Mesenchymal stem cell (in vitro differentiated cells and primary cell): ENCODE measurements around the gene TMEM121B.

Experiments
- DNase-seq: peaks from one replicate; pipeline ENCODE4 v3.0.0-alpha.2; 2013
- H2AFZ ChIP-seq: one replicate; pipeline ENCODE4 v1.6.1; 2013; ENCODE audit warnings: low read depth, mild to moderate bottlenecking, control low read depth, inconsistent platforms, low read length, moderate library complexity
- H2AK5ac ChIP-seq: 2 replicates; pipeline ENCODE4 v1.6.1; 2013; ENCODE audit warnings: low read length, moderate library complexity, mild to moderate bottlenecking, inconsistent platforms; ENCODE audit not compliant: severe bottlenecking
- H2BK120ac ChIP-seq: one replicate; pipeline ENCODE4 v1.6.1; 2013; ENCODE audit warnings: low read depth, mild to moderate bottlenecking, inconsistent platforms, low read length, moderate library complexity
- H2BK12ac ChIP-seq, 2 experiments: one replicate each; pipeline ENCODE4 v1.6.1; 2013; ENCODE audit warnings: inconsistent platforms in 2 of 2, low read length in 2 of 2, mild to moderate bottlenecking in 2 of 2, moderate library complexity in 2 of 2, control low read depth in 1 of 2
- H2BK15ac ChIP-seq: one replicate; pipeline ENCODE4 v1.6.1; 2013; ENCODE audit warnings: mild to moderate bottlenecking, low read depth, inconsistent platforms; ENCODE audit not compliant: poor library complexity, severe bottlenecking
- H2BK5ac ChIP-seq: 2 replicates; pipeline ENCODE4 v1.6.1; 2013; ENCODE audit warnings: low read depth, mild to moderate bottlenecking, low read length, control low read depth, inconsistent platforms; ENCODE audit not compliant: poor library complexity, severe bottlenecking
- H3K14ac ChIP-seq, 2 experiments: one replicate each; pipeline ENCODE4 v1.6.1; 2013; ENCODE audit warnings: inconsistent platforms in 2 of 2, low read length in 2 of 2, control low read depth in 1 of 2, mild to moderate bottlenecking in 1 of 2, moderate library complexity in 1 of 2
- H3K18ac ChIP-seq, 2 experiments: one replicate each; pipeline ENCODE4 v1.6.1; 2013; ENCODE audit warnings: inconsistent platforms in 2 of 2, low read length in 2 of 2, control low read depth in 1 of 2, low read depth in 1 of 2, mild to moderate bottlenecking in 1 of 2
- H3K23ac ChIP-seq, 2 experiments: one replicate each; pipeline ENCODE4 v1.6.1; 2013; ENCODE audit warnings: inconsistent platforms in 2 of 2, low read length in 2 of 2, mild to moderate bottlenecking in 2 of 2, moderate library complexity in 2 of 2, control low read depth in 1 of 2
- H3K27ac ChIP-seq: 2 replicates; pipeline ENCODE4 v1.5.1; 2013; ENCODE audit warnings: mild to moderate bottlenecking, moderate library complexity, low read length, control low read depth, inconsistent platforms; ENCODE audit not compliant: poor library complexity, severe bottlenecking
- H3K27me3 ChIP-seq, 2 experiments: 2 replicates each; pipeline versions ENCODE4 v1.6.1 to v1.7.0; 2013; ENCODE audit warnings: low read length in 2 of 2, mild to moderate bottlenecking in 2 of 2, moderate library complexity in 2 of 2, control low read depth in 1 of 2, inconsistent platforms in 1 of 2; ENCODE audit not compliant: control insufficient read depth in 1 of 2, insufficient read depth in 1 of 2
- H3K36me3 ChIP-seq, 2 experiments: 2 replicates each; pipeline versions ENCODE4 v1.6.1 to v1.7.0; 2013; ENCODE audit warnings: low read length in 2 of 2, control low read depth in 1 of 2, inconsistent platforms in 1 of 2, low read depth in 1 of 2, mild to moderate bottlenecking in 1 of 2; ENCODE audit not compliant: insufficient read depth in 2 of 2, control insufficient read depth in 1 of 2
- H3K4ac ChIP-seq, 2 experiments: one replicate each; pipeline ENCODE4 v1.6.1; 2013; ENCODE audit warnings: inconsistent platforms in 2 of 2, low read length in 2 of 2, mild to moderate bottlenecking in 2 of 2, moderate library complexity in 2 of 2, control low read depth in 1 of 2, low read depth in 1 of 2
- H3K4me1 ChIP-seq: 2 replicates; pipeline ENCODE4 v1.6.1; 2013; ENCODE audit warnings: low read depth, low read length, control low read depth; ENCODE audit not compliant: control insufficient read depth, insufficient read depth
- H3K4me2 ChIP-seq: 2 replicates; pipeline ENCODE4 v1.6.1; 2013; ENCODE audit warnings: low read length, mild to moderate bottlenecking, inconsistent platforms; ENCODE audit not compliant: poor library complexity, severe bottlenecking
- H3K4me3 ChIP-seq, 2 experiments: 2 replicates each; pipeline versions ENCODE4 v1.5.1 to v1.7.0; 2013; ENCODE audit warnings: low read length in 2 of 2, mild to moderate bottlenecking in 2 of 2, control low read depth in 1 of 2, low read depth in 1 of 2; ENCODE audit not compliant: insufficient read depth in 1 of 2
- H3K79me1 ChIP-seq: replicated peaks from 2 replicates; pipeline ENCODE4 v1.6.1; 2013; ENCODE audit warnings: mild to moderate bottlenecking, control low read depth, low read length, inconsistent platforms; ENCODE audit not compliant: poor library complexity, severe bottlenecking
- H3K9ac ChIP-seq: 2 replicates; pipeline ENCODE4 v1.7.0; 2013; ENCODE audit warnings: mild to moderate bottlenecking, low read length, moderate library complexity
- H3K9me3 ChIP-seq: 2 replicates; pipeline ENCODE4 v1.7.0; 2013; ENCODE audit warnings: mild to moderate bottlenecking, low read length; ENCODE audit not compliant: control insufficient read depth
- H4K8ac ChIP-seq: one replicate; pipeline ENCODE4 v1.6.1; 2013; ENCODE audit warnings: inconsistent platforms, mild to moderate bottlenecking, low read length, moderate library complexity
- H4K91ac ChIP-seq: one replicate; pipeline ENCODE4 v1.6.1; 2013; ENCODE audit warnings: mild to moderate bottlenecking, low read length, inconsistent platforms
- WGBS: methylation state at CpG from one replicate; pipeline ENCODE4 v1.1.7; 2013; ENCODE audit warnings: mixed read lengths; 5-methylcytosine and 5-hydroxymethylcytosine counted together

TMEM121B gene

GRCh38 chr22:17137861-17138425, 16.8 kb upstream of the TMEM121B start:
- H2BK12ac ChIP-seq: no peak overlapping the region
- no peak overlapping the region for H4K8ac ChIP-seq
- H3K36me3 ChIP-seq: peaks cover 48 to 54% of the 10 kb centered on the region in 2 experiments
- no peak overlapping the region for H2AFZ ChIP-seq
- H4K91ac ChIP-seq: no peak overlapping the region
- H3K4me3 ChIP-seq: no peak overlapping the region
- H3K79me1 ChIP-seq: peaks cover 3% of the 10 kb centered on the region
- no peaks in the 10 kb centered on the region for H3K9me3 ChIP-seq
- H2BK15ac ChIP-seq: no peak overlapping the region
- no peak overlapping the region for H3K9ac ChIP-seq
- no peaks in the 10 kb centered on the region for H3K27me3 ChIP-seq
- DNase-seq: no peak
- no peak overlapping the region for H3K23ac ChIP-seq
- no peak overlapping the region for H3K27ac ChIP-seq
- no peak overlapping the region for H3K18ac ChIP-seq
- no peak overlapping the region for H2AK5ac ChIP-seq
- no peak overlapping the region for H3K4me2 ChIP-seq
- no peak overlapping the region for H2BK5ac ChIP-seq
- no peak overlapping the region for H3K14ac ChIP-seq
- H2BK120ac ChIP-seq: no peak overlapping the region
- 96% methylated on average over 17 of the region's 17 CpGs for WGBS
- no peak overlapping the region for H3K4ac ChIP-seq
- no peaks in the 10 kb centered on the region for H3K4me1 ChIP-seq

GRCh38 chr22:17137170-17137569, 16.0 kb upstream of the TMEM121B start:
- no peak overlapping the region for H3K18ac ChIP-seq
- H2BK15ac ChIP-seq: no peak overlapping the region
- 100% methylated on average over 1 of the region's 4 CpGs for WGBS
- no peak overlapping the region for H2BK12ac ChIP-seq
- no peak overlapping the region for H3K4ac ChIP-seq
- H2BK120ac ChIP-seq: no peak overlapping the region
- H2AFZ ChIP-seq: no peak overlapping the region
- no peaks in the 10 kb centered on the region for H3K4me1 ChIP-seq
- no peak overlapping the region for H4K8ac ChIP-seq
- H3K23ac ChIP-seq: no peak overlapping the region
- no peaks in the 10 kb centered on the region for H3K9me3 ChIP-seq
- H3K36me3 ChIP-seq: peaks cover 45 to 46% of the 10 kb centered on the region in 2 experiments
- H3K9ac ChIP-seq: no peak overlapping the region
- no peaks in the 10 kb centered on the region for H3K27me3 ChIP-seq
- no peak overlapping the region for H3K14ac ChIP-seq
- H2BK5ac ChIP-seq: no peak overlapping the region
- H3K79me1 ChIP-seq: peaks cover 3% of the 10 kb centered on the region
- no peak overlapping the region for H2AK5ac ChIP-seq
- no peak overlapping the region for H3K27ac ChIP-seq
- no peak overlapping the region for H4K91ac ChIP-seq
- H3K4me3 ChIP-seq: no peak overlapping the region
- no peak for DNase-seq
- H3K4me2 ChIP-seq: no peak overlapping the region

DNA sequence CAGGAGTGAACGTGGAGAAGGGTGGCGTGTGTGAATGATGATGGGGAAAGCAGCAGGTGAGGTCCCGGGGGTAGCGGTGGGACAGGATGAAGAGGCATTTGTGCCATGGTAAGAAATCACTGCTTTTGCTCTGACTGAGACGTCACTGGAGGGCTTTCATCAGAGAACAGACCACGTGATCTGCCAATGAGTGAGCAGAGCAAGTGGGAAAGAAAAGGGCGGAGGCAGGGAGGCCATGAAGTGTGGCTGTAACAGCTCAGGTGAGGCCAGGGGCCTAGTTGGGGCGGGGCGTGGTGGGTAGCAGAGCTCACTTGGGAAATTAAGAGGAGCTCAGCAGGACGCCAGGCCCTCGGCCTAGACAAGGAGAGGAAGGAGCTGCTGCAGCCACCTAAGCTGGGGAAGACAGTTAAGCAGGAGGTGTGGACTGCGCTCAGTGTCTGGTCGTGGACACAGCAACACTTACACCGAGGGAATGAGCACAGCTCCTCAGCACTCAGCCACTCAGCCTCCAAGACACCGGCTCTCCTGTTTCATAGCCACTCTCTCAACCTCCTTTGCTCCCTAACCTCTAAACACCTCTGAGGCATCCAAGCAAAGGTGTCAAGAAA, 14.1 kb upstream of the TMEM121B start:
- 91% methylated on average over 15 of the region's 15 CpGs for WGBS
- H3K4me1 ChIP-seq: peaks cover 3% of the 10 kb centered on the region
- no peak overlapping the region for H3K14ac ChIP-seq
- H2AK5ac ChIP-seq: no peak overlapping the region
- H3K27me3 ChIP-seq: no peaks in the 10 kb centered on the region
- no peak overlapping the region for H3K4ac ChIP-seq
- H3K4me2 ChIP-seq: no peak overlapping the region
- H4K91ac ChIP-seq: no peak overlapping the region
- peaks cover 28 to 37% of the 10 kb centered on the region in 2 experiments for H3K36me3 ChIP-seq
- H3K27ac ChIP-seq: no peak overlapping the region
- no peak overlapping the region for H2BK5ac ChIP-seq
- no peak overlapping the region for H2BK120ac ChIP-seq
- no peak overlapping the region for H3K18ac ChIP-seq
- H3K4me3 ChIP-seq: no peak overlapping the region
- H3K79me1 ChIP-seq: no peaks in the 10 kb centered on the region
- no peaks in the 10 kb centered on the region for H3K9me3 ChIP-seq
- DNase-seq: no peak
- no peak overlapping the region for H2AFZ ChIP-seq
- no peak overlapping the region for H2BK12ac ChIP-seq
- H2BK15ac ChIP-seq: no peak overlapping the region
- H3K9ac ChIP-seq: no peak overlapping the region
- H4K8ac ChIP-seq: no peak overlapping the region
- no peak overlapping the region for H3K23ac ChIP-seq

GRCh38 chr22:17133137-17133536, 12.0 kb upstream of the TMEM121B start:
- no peak overlapping the region for H2BK12ac ChIP-seq
- no peak overlapping the region for H3K27ac ChIP-seq
- H3K23ac ChIP-seq: no peak overlapping the region
- no peak overlapping the region for H4K91ac ChIP-seq
- peaks cover 16 to 27% of the 10 kb centered on the region in 2 experiments for H3K36me3 ChIP-seq
- peaks cover 5% of the 10 kb centered on the region for H3K4me1 ChIP-seq
- no peak overlapping the region for H4K8ac ChIP-seq
- H3K79me1 ChIP-seq: no peaks in the 10 kb centered on the region
- no peak overlapping the region for H2BK15ac ChIP-seq
- no peak overlapping the region for H2AFZ ChIP-seq
- no peak overlapping the region for H3K9ac ChIP-seq
- no peak overlapping the region for H3K4me2 ChIP-seq
- DNase-seq: no peak
- 91% methylated on average over 7 of the region's 7 CpGs for WGBS
- no peak overlapping the region for H3K4me3 ChIP-seq
- H3K27me3 ChIP-seq: no peaks in the 10 kb centered on the region
- no peak overlapping the region for H2AK5ac ChIP-seq
- H3K14ac ChIP-seq: no peak overlapping the region
- no peaks in the 10 kb centered on the region for H3K9me3 ChIP-seq
- no peak overlapping the region for H2BK120ac ChIP-seq
- H2BK5ac ChIP-seq: no peak overlapping the region
- H3K4ac ChIP-seq: no peak overlapping the region
- no peak overlapping the region for H3K18ac ChIP-seq
